B cell (primary cell): Measurements from ENCODE around the gene CCDC141. TPM values are rescaled to one million over a fixed set of nuclear protein-coding genes. Genes with fewer than 3 reads are reported as not detected.

Source experiments
- ATAC-seq: fragments of 200-7000 bp; cut with Tn5 transposase; one replicate; pipeline ENCODE4 v1.10.0; 2021; ENCODE audit warnings: low read depth, mild to moderate bottlenecking, moderate number of reproducible peaks, moderate library complexity
- CTCF ChIA-PET: fragments of 350-600 bp; sonication (Branson Sonifier 250); formaldehyde crosslinking; loops from one replicate; lab custom pipeline; 2021; ENCODE audit warnings: antibody characterized with exemption, inconsistent platforms; lab: Charles Lee
- POLR2A ChIA-PET: fragments of 350-600 bp; sonication (Branson Sonifier 250); formaldehyde crosslinking; loops from one replicate; lab custom pipeline; 2021; ENCODE audit warnings: antibody characterized with exemption; lab: Charles Lee
- DNase-seq: peaks from one replicate; pipeline ENCODE4 v3.0.0; 2013
- H2AFZ ChIP-seq: 2 replicates; pipeline ENCODE4 v1.6.1; 2012; ENCODE audit warnings: mild to moderate bottlenecking, low read depth, low read length; ENCODE audit not compliant: insufficient read depth, poor library complexity, severe bottlenecking
- H3K27ac ChIP-seq, 2 donors: 1 replicate in 1 of 2; 2 replicates in 1 of 2; pipeline ENCODE4 v1.5.1; 2012 to 2013; ENCODE audit warnings: low read length in 2 of 2, mild to moderate bottlenecking in 2 of 2, moderate library complexity in 1 of 2
- H3K27me3 ChIP-seq, 4 experiments: fragments of 200-600 bp in 1 of 4; sonication (generic) in 1 of 4; replicated peaks in 1 of 4; 1 replicate in 2 of 4; 2 replicates in 2 of 4; pipeline versions ENCODE4 v1.6.1 to v1.7.0; 2013 to 2016; ENCODE audit warnings: low read length in 3 of 4, mild to moderate bottlenecking in 2 of 4, mixed read lengths in 1 of 4, moderate library complexity in 1 of 4; ENCODE audit not compliant: insufficient read depth in 4 of 4, control insufficient read depth in 3 of 4; ENCODE audit errors: control extremely low read depth in 1 of 4
- H3K36me3 ChIP-seq, 2 experiments: replicated peaks in 1 of 2; 1 replicate in 1 of 2; 2 replicates in 1 of 2; pipeline versions ENCODE4 v1.6.1 to v1.7.1; 2013; ENCODE audit warnings: low read length in 1 of 2; ENCODE audit not compliant: insufficient read depth in 2 of 2, control insufficient read depth in 1 of 2; ENCODE audit errors: control extremely low read depth in 1 of 2, extremely low read depth in 1 of 2
- H3K4me1 ChIP-seq, 2 donors: fragments of 200-600 bp in 1 of 2; sonication (generic) in 1 of 2; 1 replicate in 1 of 2; 2 replicates in 1 of 2; pipeline versions ENCODE4 v1.5.1 to v1.6.1; 2013 to 2017; ENCODE audit warnings: low read length in 2 of 2; ENCODE audit not compliant: control insufficient read depth in 2 of 2, insufficient read depth in 2 of 2
- H3K4me2 ChIP-seq: replicated peaks from 2 replicates; pipeline ENCODE3; 2012; ENCODE audit warnings: mild to moderate bottlenecking, low read depth, low read length; ENCODE audit not compliant: poor library complexity, severe bottlenecking
- H3K4me3 ChIP-seq, 5 experiments: fragments of 200-600 bp in 1 of 5; sonication (generic) in 1 of 5; 1 replicate in 3 of 5; 2 replicates in 2 of 5; pipeline versions ENCODE4 v1.5.1 to v1.7.0; 2011 to 2016; ENCODE audit warnings: low read length in 4 of 5, mild to moderate bottlenecking in 4 of 5, low read depth in 2 of 5, control low read depth in 1 of 5, moderate library complexity in 1 of 5; ENCODE audit not compliant: insufficient read depth in 1 of 5; ENCODE audit errors: control extremely low read depth in 1 of 5, extremely low read depth in 1 of 5
- H3K79me2 ChIP-seq: fragments of 200-600 bp; sonication (generic); one replicate; pipeline ENCODE4 v1.6.0; 2016; ENCODE audit warnings: low read length; ENCODE audit not compliant: control insufficient read depth, insufficient read depth
- H3K9ac ChIP-seq: fragments of 200-600 bp; sonication (generic); 2 replicates; pipeline ENCODE4 v1.6.1; 2017; ENCODE audit warnings: mild to moderate bottlenecking, low read length, moderate library complexity
- H3K9me3 ChIP-seq, 3 donors: one replicate each; pipeline versions ENCODE4 v1.6.1 to v1.7.1; 2013; ENCODE audit warnings: low read length in 2 of 3; ENCODE audit not compliant: control insufficient read depth in 2 of 3, insufficient read depth in 1 of 3; ENCODE audit errors: control extremely low read depth in 1 of 3
- H4K20me1 ChIP-seq: 2 replicates; pipeline ENCODE4 v1.6.0; 2012; ENCODE audit warnings: mild to moderate bottlenecking, low read length; ENCODE audit not compliant: insufficient read depth, control insufficient read depth, poor library complexity, severe bottlenecking
- H3K27ac Mint-ChIP-seq: one replicate; pipeline ENCODE4 v1.8.0; 2021; ENCODE audit warnings: mixed read lengths
- H3K27me3 Mint-ChIP-seq: one replicate; pipeline ENCODE4 v1.8.0; 2021; ENCODE audit warnings: mixed read lengths
- H3K4me1 Mint-ChIP-seq: one replicate; pipeline ENCODE4 v1.8.0; 2021; ENCODE audit warnings: mixed read lengths
- H3K4me3 Mint-ChIP-seq: one replicate; pipeline ENCODE4 v1.8.0; 2021; ENCODE audit warnings: mixed read lengths
- H3K9me3 Mint-ChIP-seq: one replicate; pipeline ENCODE4 v1.8.0; 2022; ENCODE audit warnings: mixed read lengths; ENCODE audit not compliant: insufficient read depth
- EZH2 ChIP-seq: IDR thresholded peaks from 2 replicates; pipeline ENCODE4 v1.6.1; 2012; ENCODE audit warnings: borderline replicate concordance, low read depth, mild to moderate bottlenecking, moderate library complexity, low read length; ENCODE audit not compliant: insufficient read depth, poor library complexity, severe bottlenecking
- WGBS: methylation state at CpG from one replicate; pipeline ENCODE4 v1.1.5; 2013; ENCODE audit warnings: missing lambda C conversion rate; ENCODE audit not compliant: insufficient coverage; 5-methylcytosine and 5-hydroxymethylcytosine counted together
- intact Hi-C: fragments of 100-400 bp; cut with micrococcal nuclease; formaldehyde crosslinking; loops from one replicate; pipeline ENCODE4 v1.10.0; 2022
- polyA plus RNA-seq: library from polyadenylated mRNA; depleted of rRNA; stranded (reverse); fragments of >200 nt; gene quantifications from 2 replicates; pipeline ENCODE4 v1.2.3, GENCODE V29; 2012
- total RNA-seq, 2 donors: library from RNA; stranded (reverse); fragments of 120-200 nt in 1 of 2; gene quantifications; 1 replicate in 1 of 2; 2 replicates in 1 of 2; pipeline versions ENCODE4 v1.2.3 to v1.2.4, GENCODE V29; 2013 to 2022
- TF ChIP-seq, protein P1 (sequence below): fragments of 200-600 bp; IDR thresholded peaks from one replicate; pipeline ENCODE4 v1.8.0; 2022; ENCODE audit warnings: antibody characterized with exemption, mild to moderate bottlenecking

Gene CCDC141
- total and polyA plus RNA-seq, 2 donors (not counting 1 experiment from before 2014, with no cell fraction given): 2.1 to 47.5 TPM

DNA sequence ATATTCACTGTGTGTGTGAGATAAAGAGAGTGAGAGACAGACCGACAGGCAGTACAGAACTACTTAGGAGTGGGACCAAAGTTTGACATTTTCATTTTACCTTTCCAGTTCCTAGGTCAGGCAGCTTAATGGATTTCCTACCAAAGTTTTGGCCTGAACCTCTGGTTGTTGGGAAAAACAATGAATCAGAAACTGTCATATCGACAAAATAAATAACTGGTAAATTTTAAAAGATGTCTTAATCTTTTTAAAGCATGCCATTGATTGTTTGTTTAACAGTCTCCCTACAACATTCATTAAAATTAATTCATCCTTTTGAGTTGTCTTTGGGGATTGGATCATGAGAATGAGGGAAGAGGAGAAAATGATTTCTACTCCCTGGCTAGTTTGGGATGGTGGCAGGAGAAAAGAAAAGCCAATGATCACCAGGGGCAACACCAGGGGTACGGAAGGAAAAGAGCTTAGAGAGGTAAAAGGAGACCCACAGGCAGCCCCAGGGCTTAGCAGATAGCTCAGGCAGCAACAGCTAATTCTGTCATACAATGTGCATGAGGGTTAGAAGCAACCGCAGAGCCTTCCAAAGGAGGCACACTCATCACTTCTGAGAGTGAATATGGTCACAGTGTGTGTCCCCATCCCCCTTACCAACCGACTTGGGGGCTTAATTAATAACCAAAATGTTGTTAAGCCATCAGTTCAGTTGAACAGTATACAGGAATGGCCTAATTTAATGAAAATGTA, 98.5 kb downstream of the CCDC141 start:
- CTCF ChIA-PET: interaction anchor here (0.5 to 3.4 kb wide), 3 partner anchors 9 to 178 kb away, joined by 3 to 15 read pairs (median 3); no protein-coding TSS in a partner anchor
- intact Hi-C loops: no loop called here
- H3K9ac ChIP-seq: no peak overlapping the region
- 100% methylated on average over 2 of the region's 5 CpGs for WGBS
- no peak overlapping the region for H2AFZ ChIP-seq
- H3K27ac Mint-ChIP-seq: no peak overlapping the region
- no peak overlapping the region for H3K27ac ChIP-seq
- H3K9me3 Mint-ChIP-seq: no peaks in the 10 kb centered on the region
- H3K4me1 Mint-ChIP-seq: no peaks in the 10 kb centered on the region
- DNase-seq: no peak
- H3K27me3 ChIP-seq: no peaks in the 10 kb centered on the region
- H3K4me3 Mint-ChIP-seq: no peak overlapping the region
- ATAC-seq: no peak
- no peak overlapping the region for H3K4me2 ChIP-seq
- no peak for TF ChIP-seq EZH2
- H3K4me1 ChIP-seq: no peaks in the 10 kb centered on the region
- H3K4me3 ChIP-seq: no peak overlapping the region
- peaks cover 0 to 3% (median 1%) of the 10 kb centered on the region in 3 donors for H3K9me3 ChIP-seq
- H3K79me2 ChIP-seq: no peaks in the 10 kb centered on the region
- no peaks in the 10 kb centered on the region for H3K27me3 Mint-ChIP-seq
- H3K36me3 ChIP-seq: no peaks in the 10 kb centered on the region
- POLR2A ChIA-PET: no interaction called here
- H4K20me1 ChIP-seq: no peaks in the 10 kb centered on the region

DNA sequence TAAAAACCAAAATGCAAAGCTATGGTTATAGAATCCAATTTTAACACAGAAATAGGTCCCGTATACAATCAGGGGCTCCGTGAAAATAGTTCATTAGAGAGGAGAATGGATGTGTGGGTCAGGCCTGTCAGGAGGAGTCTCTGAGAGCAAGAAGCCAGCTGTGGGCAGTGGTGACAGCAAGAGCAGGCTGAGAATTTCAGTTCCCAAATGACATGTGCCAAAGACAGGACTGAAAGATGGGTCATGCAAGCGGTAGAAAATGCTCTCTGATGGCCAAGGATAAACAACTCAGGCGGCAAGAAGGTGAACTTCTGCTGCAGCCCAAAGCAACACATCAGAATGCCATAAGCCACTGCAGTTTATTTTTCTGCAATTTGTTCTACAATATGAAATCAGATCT, 100.4 kb downstream of the CCDC141 start:
- Histone ChIP-seq H3K27ac (no peak overlapping the region), H3K36me3 (no peaks in the 10 kb centered on the region), H3K4me3 (no peak overlapping the region), H3K4me1 (no peaks in the 10 kb centered on the region), H3K27me3 (no peaks in the 10 kb centered on the region), H3K4me2 (no peak overlapping the region), H3K9ac (no peak overlapping the region), H2AFZ (no peak overlapping the region), H3K79me2 (no peaks in the 10 kb centered on the region), H3K9me3 (peaks cover 0 to 3% (median 1%) of the 10 kb centered on the region in 3 donors), H4K20me1 (no peaks in the 10 kb centered on the region)
- Mint-ChIP-seq H3K9me3 (no peaks in the 10 kb centered on the region), H3K27me3 (no peaks in the 10 kb centered on the region), H3K4me3 (no peak overlapping the region), H3K4me1 (no peaks in the 10 kb centered on the region), H3K27ac (no peak overlapping the region)
- ChIA-PET CTCF (interaction anchor here (3.4 kb wide), 1 partner anchor 180 kb away, joined by 15 read pairs; no protein-coding TSS in a partner anchor), POLR2A (no interaction called here)
- WGBS: 100% methylated on average over 3 of the region's 4 CpGs
- DNase-seq (no peak), ATAC-seq (no peak)
- TF ChIP-seq, protein P1, sequence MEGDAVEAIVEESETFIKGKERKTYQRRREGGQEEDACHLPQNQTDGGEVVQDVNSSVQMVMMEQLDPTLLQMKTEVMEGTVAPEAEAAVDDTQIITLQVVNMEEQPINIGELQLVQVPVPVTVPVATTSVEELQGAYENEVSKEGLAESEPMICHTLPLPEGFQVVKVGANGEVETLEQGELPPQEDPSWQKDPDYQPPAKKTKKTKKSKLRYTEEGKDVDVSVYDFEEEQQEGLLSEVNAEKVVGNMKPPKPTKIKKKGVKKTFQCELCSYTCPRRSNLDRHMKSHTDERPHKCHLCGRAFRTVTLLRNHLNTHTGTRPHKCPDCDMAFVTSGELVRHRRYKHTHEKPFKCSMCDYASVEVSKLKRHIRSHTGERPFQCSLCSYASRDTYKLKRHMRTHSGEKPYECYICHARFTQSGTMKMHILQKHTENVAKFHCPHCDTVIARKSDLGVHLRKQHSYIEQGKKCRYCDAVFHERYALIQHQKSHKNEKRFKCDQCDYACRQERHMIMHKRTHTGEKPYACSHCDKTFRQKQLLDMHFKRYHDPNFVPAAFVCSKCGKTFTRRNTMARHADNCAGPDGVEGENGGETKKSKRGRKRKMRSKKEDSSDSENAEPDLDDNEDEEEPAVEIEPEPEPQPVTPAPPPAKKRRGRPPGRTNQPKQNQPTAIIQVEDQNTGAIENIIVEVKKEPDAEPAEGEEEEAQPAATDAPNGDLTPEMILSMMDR: no peak
- TF ChIP-seq EZH2: no peak
- intact Hi-C loops: no loop called here
